ENCODE measurements around the gene TTYH1.
"Not testable (repeated sequence)": the region's sequence is repeated elsewhere in the genome, so short reads cannot be mapped to it uniquely, and the experiment has no call there.

The TTYH1 gene

DNA sequence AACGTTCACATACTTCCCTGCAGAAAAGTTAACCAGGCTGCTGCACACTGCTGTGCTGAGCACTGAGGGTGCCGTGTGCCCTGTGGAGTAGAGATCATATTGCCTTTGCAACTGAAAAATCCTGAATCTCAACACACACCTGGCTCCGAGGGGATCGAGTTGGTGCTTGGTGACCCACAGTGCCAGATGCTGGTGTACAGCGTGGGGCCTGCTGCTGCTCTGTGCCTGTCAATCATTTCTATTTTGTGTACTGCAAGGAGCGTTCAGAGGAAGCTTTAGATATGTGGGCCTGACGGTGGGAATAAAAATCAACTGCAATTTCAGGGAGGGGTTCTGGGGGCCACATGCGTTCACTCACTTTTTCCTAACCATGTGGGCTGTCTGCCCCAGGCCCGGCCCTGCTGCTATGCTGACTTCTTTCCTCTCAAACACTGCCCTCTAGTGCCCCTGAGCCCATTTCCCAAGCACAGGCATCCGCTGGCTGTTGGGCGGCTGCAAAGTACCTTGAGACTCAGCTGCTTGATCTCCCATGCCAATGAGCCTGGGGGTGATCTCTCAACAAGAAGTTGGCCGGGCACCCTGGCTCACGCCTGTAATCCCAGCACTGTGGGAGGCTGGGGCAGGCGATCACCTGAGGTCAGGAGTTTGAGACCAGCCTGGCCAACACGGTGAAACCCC, 24.0 kb downstream of the TTYH1 start:
- Mint-ChIP-seq H3K27me3 (no peaks in the 10 kb centered on the region), H3K4me1 (peaks cover 31% of the 10 kb centered on the region), H3K27ac (no peak overlapping the region), H3K36me3 (peaks cover 5% of the 10 kb centered on the region), H3K9me3 (no peaks in the 10 kb centered on the region), H3K4me3 (no peak overlapping the region)

DNA sequence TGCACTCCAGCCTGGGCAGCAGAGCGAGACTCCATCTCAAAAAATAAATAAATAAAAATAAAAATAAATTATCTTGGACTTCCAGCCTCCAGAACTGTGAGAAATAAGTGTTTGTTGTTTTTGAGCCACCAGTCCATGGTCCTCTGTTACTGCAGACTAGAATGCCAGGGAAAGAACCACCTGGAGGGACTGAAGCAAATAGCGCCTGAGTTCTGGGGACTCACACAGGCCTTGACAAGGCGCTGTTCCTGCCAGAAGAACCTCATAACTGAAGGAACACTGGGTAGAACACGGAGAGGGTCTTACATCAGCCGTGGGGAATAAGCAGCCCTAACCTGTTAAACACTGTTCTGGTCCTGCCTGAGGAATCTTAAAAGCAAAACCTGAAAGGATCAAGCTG, 25.4 kb downstream of the TTYH1 start:
- Mint-ChIP-seq H3K9me3 (no peaks in the 10 kb centered on the region), H3K27me3 (no peaks in the 10 kb centered on the region), H3K4me1 (peaks cover 22% of the 10 kb centered on the region), H3K36me3 (peaks cover 5% of the 10 kb centered on the region), H3K4me3 (no peak overlapping the region), H3K27ac (no peak overlapping the region)

- H3K9me3 Mint-ChIP-seq: no peaks in the 10 kb centered on the region
- H3K36me3 Mint-ChIP-seq: peaks cover 5% of the 10 kb centered on the region
- no peak overlapping the region for H3K27ac Mint-ChIP-seq
- H3K4me1 Mint-ChIP-seq: peaks cover 19% of the 10 kb centered on the region
- H3K4me3 Mint-ChIP-seq: no peak overlapping the region
- no peaks in the 10 kb centered on the region for H3K27me3 Mint-ChIP-seq
These were observed 29.5 kb downstream of the TTYH1 start for GRCh38 chr19:54444737-54445136.

DNA sequence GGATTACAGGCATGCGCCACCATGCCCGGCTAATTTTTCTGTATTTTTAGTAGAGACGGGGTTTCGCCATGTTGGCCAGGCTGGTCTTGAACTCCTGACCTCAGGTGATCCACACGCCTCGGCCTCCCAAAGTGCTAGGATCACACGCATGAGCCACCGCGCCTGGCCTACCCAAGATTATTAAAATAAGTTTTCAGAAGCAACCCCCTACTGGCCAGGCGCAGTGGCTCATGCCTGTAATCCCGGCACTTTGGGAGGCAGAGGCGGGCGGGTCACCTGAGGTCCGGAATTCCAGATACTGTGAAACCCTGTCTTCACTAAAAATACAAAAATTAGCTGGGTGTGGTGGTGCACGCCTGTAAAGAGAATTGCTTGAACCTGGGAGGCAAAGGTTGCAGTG, 31.1 kb downstream of the TTYH1 start:
- Mint-ChIP-seq H3K4me1 (peaks cover 34% of the 10 kb centered on the region), H3K36me3 (peaks cover 14% of the 10 kb centered on the region)
- not testable (repeated sequence) for H3K9me3 Mint-ChIP-seq, H3K27me3 Mint-ChIP-seq, H3K4me3 Mint-ChIP-seq, H3K27ac Mint-ChIP-seq

DNA sequence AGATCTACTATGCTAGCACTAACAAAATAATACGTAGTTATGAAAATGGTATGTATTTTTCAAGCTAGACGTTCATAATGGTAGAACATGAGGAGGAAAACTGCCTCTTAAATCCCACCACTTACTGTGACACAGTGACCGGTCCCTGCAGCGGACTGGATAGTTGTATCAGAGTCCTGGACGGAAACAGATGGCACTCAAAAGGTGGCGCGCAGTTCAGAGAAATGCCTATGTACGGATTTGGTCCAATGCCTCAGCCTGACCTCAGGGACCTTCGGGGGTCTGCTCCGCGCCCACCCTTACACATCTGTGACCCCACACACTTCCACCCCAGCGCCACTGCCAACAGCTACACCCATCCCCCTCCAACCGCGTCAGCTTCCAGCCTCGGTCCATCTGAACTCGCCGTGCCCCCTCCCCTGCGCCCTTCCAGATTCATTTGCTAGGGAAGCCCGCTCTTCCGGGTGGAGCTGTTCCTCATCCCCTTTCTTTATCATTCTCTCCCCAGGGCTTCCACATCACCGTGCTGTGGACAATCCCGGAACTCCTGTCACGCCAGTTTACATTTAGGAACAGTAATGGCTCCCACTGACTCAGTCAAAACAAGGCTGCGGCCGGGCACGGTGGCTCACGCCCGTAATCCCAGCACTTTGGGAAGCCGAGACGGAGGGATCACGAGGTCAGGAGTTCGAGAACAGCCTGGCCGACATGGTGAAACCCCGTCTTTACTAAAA, 32.9 kb downstream of the TTYH1 start:
- H3K4me3 Mint-ChIP-seq: peak overlapping the region; percentile 100
- no peaks in the 10 kb centered on the region for H3K27me3 Mint-ChIP-seq
- H3K4me1 Mint-ChIP-seq: peaks cover 44% of the 10 kb centered on the region
- no peaks in the 10 kb centered on the region for H3K9me3 Mint-ChIP-seq
- H3K36me3 Mint-ChIP-seq: peaks cover 13% of the 10 kb centered on the region
- peak overlapping the region; percentile 99 for H3K27ac Mint-ChIP-seq

- peak within 1 kb of the TSS; percentile 99 for H3K27ac Mint-ChIP-seq
- peaks cover 43% of the 10 kb centered on the region for H3K4me1 Mint-ChIP-seq
- H3K9me3 Mint-ChIP-seq: no peaks in the 10 kb centered on the region
- peaks cover 12% of the 10 kb centered on the region for H3K36me3 Mint-ChIP-seq
- H3K27me3 Mint-ChIP-seq: no peaks in the 10 kb centered on the region
- peak within 1 kb of the TSS; percentile 100 for H3K4me3 Mint-ChIP-seq
These were observed 33.8 kb downstream of the TTYH1 start, which contains the start of gene LENG8 for GRCh38 chr19:54448774-54449700. Gene LENG8, plus strand, starts transcription at chr19:54449199. Its CDS starts 2,146 bp downstream, at chr19:54451345.

GRCh38 chr19:54449701-54450069, 34.4 kb downstream of the TTYH1 start:
- H3K9me3 Mint-ChIP-seq: no peaks in the 10 kb centered on the region
- peaks cover 43% of the 10 kb centered on the region for H3K4me1 Mint-ChIP-seq
- H3K4me3 Mint-ChIP-seq: peak overlapping the region; percentile 100
- H3K27ac Mint-ChIP-seq: peak overlapping the region; percentile 92
- no peaks in the 10 kb centered on the region for H3K27me3 Mint-ChIP-seq
- H3K36me3 Mint-ChIP-seq: peaks cover 12% of the 10 kb centered on the region

DNA sequence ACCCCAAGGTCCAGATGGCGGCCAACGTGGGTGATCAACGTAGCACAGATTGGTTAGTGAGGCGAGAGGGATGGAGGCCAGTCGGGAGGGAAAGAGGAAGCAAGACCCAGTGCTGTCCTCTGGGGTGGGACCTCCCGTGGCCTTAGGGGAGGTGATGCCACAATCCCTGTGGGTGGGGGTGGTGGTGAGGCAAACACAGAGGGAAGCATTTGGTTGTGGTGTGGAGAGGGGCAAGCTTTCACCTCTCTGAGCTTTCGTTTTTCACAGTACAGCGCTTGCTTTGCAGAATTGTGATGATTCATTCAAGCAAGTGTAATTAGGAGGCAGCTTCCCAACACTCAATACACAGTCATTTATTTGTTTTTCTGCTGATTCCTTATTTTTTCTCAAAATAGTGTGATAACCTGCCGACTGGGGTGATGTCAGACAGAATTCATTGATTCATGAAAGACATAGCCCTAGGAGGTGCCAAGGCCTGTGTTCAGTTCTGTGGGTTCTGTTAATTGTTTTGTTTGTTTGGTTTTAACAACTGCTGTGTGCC, 36.1 kb downstream of the TTYH1 start:
- peak overlapping the region; percentile 87 for H3K27ac Mint-ChIP-seq
- peaks cover 43% of the 10 kb centered on the region for H3K4me1 Mint-ChIP-seq
- H3K4me3 Mint-ChIP-seq: peak overlapping the region; percentile 100
- peaks cover 15% of the 10 kb centered on the region for H3K36me3 Mint-ChIP-seq
- H3K27me3 Mint-ChIP-seq: no peaks in the 10 kb centered on the region
- no peaks in the 10 kb centered on the region for H3K9me3 Mint-ChIP-seq

- no peak overlapping the region for H3K27ac Mint-ChIP-seq
- H3K9me3 Mint-ChIP-seq: no peaks in the 10 kb centered on the region
- no peaks in the 10 kb centered on the region for H3K27me3 Mint-ChIP-seq
- H3K36me3 Mint-ChIP-seq: peaks cover 15% of the 10 kb centered on the region
- peaks cover 39% of the 10 kb centered on the region for H3K4me1 Mint-ChIP-seq
- H3K4me3 Mint-ChIP-seq: peak overlapping the region; percentile 100
These were observed 36.7 kb downstream of the TTYH1 start for GRCh38 chr19:54451997-54452396.

GRCh38 chr19:54452626-54453025, 37.4 kb downstream of the TTYH1 start:
- H3K27ac Mint-ChIP-seq: no peak overlapping the region
- no peak overlapping the region for H3K4me3 Mint-ChIP-seq
- H3K9me3 Mint-ChIP-seq: no peaks in the 10 kb centered on the region
- H3K4me1 Mint-ChIP-seq: peaks cover 36% of the 10 kb centered on the region
- H3K36me3 Mint-ChIP-seq: peaks cover 15% of the 10 kb centered on the region
- H3K27me3 Mint-ChIP-seq: no peaks in the 10 kb centered on the region

GRCh38 chr19:54453921-54454780, 38.9 kb downstream of the TTYH1 start:
- H3K4me3 Mint-ChIP-seq: no peak overlapping the region
- no peak overlapping the region for H3K27ac Mint-ChIP-seq
- H3K4me1 Mint-ChIP-seq: peaks cover 35% of the 10 kb centered on the region
- H3K36me3 Mint-ChIP-seq: peaks cover 20% of the 10 kb centered on the region
- H3K27me3 Mint-ChIP-seq: no peaks in the 10 kb centered on the region
- no peaks in the 10 kb centered on the region for H3K9me3 Mint-ChIP-seq

- peaks cover 38% of the 10 kb centered on the region for H3K4me1 Mint-ChIP-seq
- H3K4me3 Mint-ChIP-seq: no peak overlapping the region
- H3K36me3 Mint-ChIP-seq: peaks cover 19% of the 10 kb centered on the region
These were observed 39.8 kb downstream of the TTYH1 start for GRCh38 chr19:54454781-54455675.

DNA sequence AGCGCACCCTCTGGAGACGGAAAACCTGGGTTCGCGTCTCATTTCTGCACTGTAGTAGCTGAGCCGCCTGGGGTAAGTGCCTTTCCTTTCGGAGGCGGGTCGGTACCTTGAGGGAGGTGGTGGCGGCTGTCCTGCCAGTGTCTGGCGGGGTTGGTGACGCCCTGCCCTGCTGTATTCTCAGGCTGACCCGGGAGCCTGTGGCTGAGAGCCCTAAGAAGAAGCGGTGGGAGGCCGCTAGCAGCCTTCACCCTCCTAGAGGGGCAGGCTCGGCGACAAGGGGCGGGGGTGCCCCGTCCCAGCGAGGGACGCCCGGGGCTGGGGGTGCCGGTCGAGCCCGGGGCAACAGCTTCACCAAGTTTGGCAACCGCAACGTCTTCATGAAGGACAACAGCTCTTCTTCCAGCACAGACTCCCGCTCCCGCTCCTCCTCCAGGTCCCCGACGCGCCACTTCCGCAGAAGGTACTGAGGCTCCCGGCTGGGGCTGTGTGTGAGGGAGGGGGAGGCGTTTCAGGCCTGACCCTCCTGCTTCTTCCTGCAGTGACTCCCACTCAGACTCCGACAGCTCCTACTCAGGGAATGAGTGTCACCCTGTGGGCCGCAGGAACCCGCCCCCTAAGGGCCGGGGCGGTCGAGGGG, 40.6 kb downstream of the TTYH1 start:
- no peaks in the 10 kb centered on the region for H3K27me3 Mint-ChIP-seq
- H3K36me3 Mint-ChIP-seq: peaks cover 16% of the 10 kb centered on the region
- H3K4me1 Mint-ChIP-seq: peaks cover 29% of the 10 kb centered on the region
- no peaks in the 10 kb centered on the region for H3K9me3 Mint-ChIP-seq
- no peak overlapping the region for H3K4me3 Mint-ChIP-seq
- peak overlapping the region; percentile 23 for H3K27ac Mint-ChIP-seq

More at GRCh38 chr19:54454781-54455675, 39.8 kb downstream of the TTYH1 start:
- Mint-ChIP-seq H3K27ac (no peak overlapping the region), H3K27me3 (no peaks in the 10 kb centered on the region), H3K9me3 (no peaks in the 10 kb centered on the region)

Data from activated naive CD4-positive, alpha-beta T cell treated with anti-CD3 and anti-CD28 coated beads, Interleukin-2, amount 50 U/mL, for 24 hours (primary cell).